ENCODE measurements around the gene HDAC10. TPM values are rescaled to one million over a fixed set of nuclear protein-coding genes. Genes with fewer than 3 reads are reported as not detected.

Gene HDAC10
- total RNA-seq, 1 experiment from 2014 or later = 45.0 TPM

GRCh38 chr22:50225200-50225969, 25.7 kb downstream of the HDAC10 start:
- H3K4me1 ChIP-seq (ENCODE audit: insufficient read depth, low read length) = no peaks in the 10 kb centered on the region
- no peak overlapping the region for H3K4me2 ChIP-seq (ENCODE audit: insufficient read depth, insufficient read length, low read length)
- no peak overlapping the region for H2BK12ac ChIP-seq (ENCODE audit: insufficient read length, low read depth, low read length)
- no peak overlapping the region for H2BK15ac ChIP-seq (ENCODE audit: low read depth, low read length)
- H3T11ph ChIP-seq (ENCODE audit: low read length) = no peak overlapping the region
- no peak overlapping the region for H2BK120ac ChIP-seq (ENCODE audit: low read depth, low read length, poor library complexity, severe bottlenecking)
- H3K14ac ChIP-seq (ENCODE audit: insufficient read depth, low read length) = no peak overlapping the region
- no peak overlapping the region for H4K8ac ChIP-seq (replicated peaks; ENCODE audit: insufficient read length, low read depth, low read length)
- H3K23me2 ChIP-seq (ENCODE audit: insufficient read length, low read depth, low read length, poor library complexity, severe bottlenecking) = no peaks in the 10 kb centered on the region
- no peak overlapping the region for H4K5ac ChIP-seq (ENCODE audit: insufficient read length, low read depth, low read length)
- no peak overlapping the region for H4K91ac ChIP-seq (ENCODE audit: insufficient read length, low read depth, low read length)
- no peaks in the 10 kb centered on the region for H3K4me1 Mint-ChIP-seq
- no peak overlapping the region for H3K4ac ChIP-seq (ENCODE audit: low read depth, low read length)
- no peak overlapping the region for H3K9ac ChIP-seq (ENCODE audit: extremely low read depth, insufficient read length, low read length)
- H3K36me3 Mint-ChIP-seq (ENCODE audit: insufficient read depth in 1 of 3, low read depth in 3 of 3) = peaks cover 20 to 49% (median 35%) of the 10 kb centered on the region in 3 experiments
- peaks cover 0 to 2% of the 10 kb centered on the region in 2 experiments; a peak in 1 of 5 replicates for H3K9me3 Mint-ChIP-seq
- no peak overlapping the region; a peak in 1 of 7 replicates for H3K27ac Mint-ChIP-seq
- no peak overlapping the region for H3K4me3 Mint-ChIP-seq
- no peaks in the 10 kb centered on the region for H3K79me1 ChIP-seq (ENCODE audit: insufficient read depth, low read depth, low read length, poor library complexity, severe bottlenecking)
- H3K27ac ChIP-seq (ENCODE audit: insufficient read length, low read depth, low read length) = no peak overlapping the region
- no peak for DNase-seq
- no peak for TF ChIP-seq CTCF (conservative IDR thresholded peaks at IDR 0.05)
- no peak overlapping the region for H3K23ac ChIP-seq (ENCODE audit: insufficient read length, low read depth, low read length)
- no peak overlapping the region for H2AK5ac ChIP-seq (ENCODE audit: insufficient read length, low read length)
- no peak overlapping the region for H2AFZ ChIP-seq (ENCODE audit: low read length)
- no peak overlapping the region for H3K56ac ChIP-seq (ENCODE audit: insufficient read length, low read depth, low read length)
- no peaks in the 10 kb centered on the region for H3K9me3 ChIP-seq (ENCODE audit: control insufficient read depth, low read depth, low read length)
- H3K79me2 ChIP-seq (ENCODE audit: insufficient read depth, low read length) = no peaks in the 10 kb centered on the region
- no CpG with 5 or more reads among the region's 24 CpGs for WGBS (ENCODE audit: extremely low coverage, insufficient read length, low lambda C conversion rate)
- no peak overlapping the region for H2BK5ac ChIP-seq (ENCODE audit: insufficient read length, low read length)
- no peaks in the 10 kb centered on the region for H4K20me1 ChIP-seq (ENCODE audit: control insufficient read depth, insufficient read depth, insufficient read length)
- no peak overlapping the region for H3K18ac ChIP-seq (ENCODE audit: insufficient read length, low read depth, low read length)
- H3K27me3 Mint-ChIP-seq (ENCODE audit: low read depth) = no peaks in the 10 kb centered on the region
- H2BK20ac ChIP-seq (ENCODE audit: low read depth, low read length, poor library complexity, severe bottlenecking) = no peak overlapping the region
- no peaks in the 10 kb centered on the region for H3K27me3 ChIP-seq (ENCODE audit: insufficient read depth, low read length)

All from H9 (cell line).